ENCODE results near the gene WDR70. TPM values are rescaled to one million over a fixed set of nuclear protein-coding genes. Genes with fewer than 3 reads are reported as not detected.
"Not testable (repeated sequence)": the region's sequence is repeated elsewhere in the genome, so short reads cannot be mapped to it uniquely, and the experiment has no call there.

Gene WDR70
- total RNA-seq, 1 experiment from 2014 or later: 40.2 TPM

GRCh38 chr5:37370550-37370863, 8.6 kb upstream of the WDR70 start:
- no peak for DNase-seq
- TF ChIP-seq CTCF (IDR thresholded peaks at IDR 0.05; ENCODE audit: insufficient read depth in 1 of 2, low read depth in 1 of 2, low read length in 1 of 2, severe bottlenecking in 1 of 2, unreplicated experiment in 1 of 2): no peak
- ChIA-PET POLR2A (interaction anchor here (0.5 to 1.6 kb wide), 5 partner anchors 9 to 287 kb away, joined by 3 to 14 read pairs (median 4); partner anchors contain the start of genes CPLANE1 and WDR70), CTCF (interaction anchor here (0.6 to 1.3 kb wide), 4 partner anchors 9 to 582 kb away, joined by 3 to 12 read pairs (median 6); partner anchors contain the start of gene WDR70)
- Histone ChIP-seq H3K36me3 (ENCODE audit: control insufficient read depth, insufficient read depth, low read length) (no peaks in the 10 kb centered on the region), H3K27me3 (replicated peaks; ENCODE audit: control insufficient read depth, insufficient read depth, low read length) (no peaks in the 10 kb centered on the region), H3K9me3 (no peaks in the 10 kb centered on the region), H3K4me3 (ENCODE audit: low read depth, low read length) (peak overlapping the region; percentile 90), H3K4me1 (peaks cover 8% of the 10 kb centered on the region)
- Mint-ChIP-seq H3K27ac (ENCODE audit: unreplicated experiment) (peak overlapping the region; percentile 97), H3K36me3 (ENCODE audit: insufficient read depth, unreplicated experiment) (peaks cover 28% of the 10 kb centered on the region), H3K9me3 (ENCODE audit: unreplicated experiment) (no peaks in the 10 kb centered on the region), H3K4me3 (ENCODE audit: unreplicated experiment) (peak overlapping the region; percentile 92), H3K4me1 (ENCODE audit: low read depth, unreplicated experiment) (peaks cover 17% of the 10 kb centered on the region), H3K27me3 (ENCODE audit: insufficient read depth, unreplicated experiment) (no peaks in the 10 kb centered on the region)
- no TSS peak for BruUV-seq (replicated peaks)
- intact Hi-C loops (cut with micrococcal nuclease; ENCODE audit: unreplicated experiment): no loop called here

GRCh38 chr5:37370864-37371726, 8.0 kb upstream of the WDR70 start, which contains the start of gene NUP155:
Gene NUP155 (minus strand): TSS chr5:37371106. CDS start chr5:37370977, 129 bp downstream.
- peak within 1 kb of the TSS; percentile 92 for H3K4me3 Mint-ChIP-seq (ENCODE audit: unreplicated experiment)
- POLR2A ChIA-PET: interaction anchor here (0.6 to 1.6 kb wide), 6 partner anchors 8 to 754 kb away, joined by 3 to 14 read pairs (median 6); partner anchors contain the start of genes CPLANE1 and WDR70
- BruUV-seq (replicated peaks): no TSS peak
- H3K27me3 ChIP-seq (replicated peaks; ENCODE audit: control insufficient read depth, insufficient read depth, low read length): no peaks in the 10 kb centered on the region
- no peaks in the 10 kb centered on the region for H3K9me3 ChIP-seq
- no peaks in the 10 kb centered on the region for H3K9me3 Mint-ChIP-seq (ENCODE audit: unreplicated experiment)
- intact Hi-C loops (cut with micrococcal nuclease; ENCODE audit: unreplicated experiment): loop anchor here (1.0 kb wide), 1 partner anchor 8 kb away; the partner anchor contains the start of gene WDR70
- peak; percentile 90 to 95 for DNase-seq
- peak within 1 kb of the TSS; percentile 90 for H3K4me3 ChIP-seq (ENCODE audit: low read depth, low read length)
- CTCF ChIA-PET: interaction anchor here (0.6 to 1.3 kb wide), 4 partner anchors 8 to 581 kb away, joined by 3 to 12 read pairs (median 6); partner anchors contain the start of gene WDR70
- H3K27me3 Mint-ChIP-seq (ENCODE audit: insufficient read depth, unreplicated experiment): no peaks in the 10 kb centered on the region
- no peaks in the 10 kb centered on the region for H3K36me3 ChIP-seq (ENCODE audit: control insufficient read depth, insufficient read depth, low read length)
- H3K27ac Mint-ChIP-seq (ENCODE audit: unreplicated experiment): peak within 1 kb of the TSS; percentile 97
- H3K4me1 ChIP-seq: peaks cover 8% of the 10 kb centered on the region
- peaks cover 17% of the 10 kb centered on the region for H3K4me1 Mint-ChIP-seq (ENCODE audit: low read depth, unreplicated experiment)
- peaks cover 23% of the 10 kb centered on the region for H3K36me3 Mint-ChIP-seq (ENCODE audit: insufficient read depth, unreplicated experiment)
- TF ChIP-seq CTCF (IDR thresholded peaks at IDR 0.05; ENCODE audit: insufficient read depth in 1 of 2, low read depth in 1 of 2, low read length in 1 of 2, severe bottlenecking in 1 of 2, unreplicated experiment in 1 of 2): no peak

DNA sequence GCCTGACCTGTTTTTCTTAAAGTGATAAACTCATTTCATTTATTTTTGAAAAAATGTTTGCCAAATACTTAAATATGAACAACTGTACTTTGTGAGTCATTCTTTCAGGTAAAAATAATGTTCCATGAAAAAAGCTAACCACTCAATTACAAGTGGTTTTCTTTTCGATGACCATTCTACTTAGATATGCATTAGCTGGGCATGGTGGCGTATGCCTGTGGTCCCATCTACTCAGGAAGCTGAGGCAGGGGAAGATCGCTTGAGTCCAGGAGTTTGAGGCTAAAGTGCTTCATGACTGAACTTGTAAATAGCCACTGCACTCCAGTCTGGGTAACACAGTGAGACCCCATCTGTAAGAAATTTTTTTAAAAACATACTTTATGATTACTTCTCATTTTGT, 4.0 kb upstream of the WDR70 start:
- no peaks in the 10 kb centered on the region for H3K9me3 Mint-ChIP-seq (ENCODE audit: unreplicated experiment)
- POLR2A ChIA-PET: no interaction called here
- no peak overlapping the region for H3K27ac Mint-ChIP-seq (ENCODE audit: unreplicated experiment)
- intact Hi-C loops (cut with micrococcal nuclease; ENCODE audit: unreplicated experiment): no loop called here
- no peak overlapping the region for H3K4me3 Mint-ChIP-seq (ENCODE audit: unreplicated experiment)
- peaks cover 7% of the 10 kb centered on the region for H3K36me3 Mint-ChIP-seq (ENCODE audit: insufficient read depth, unreplicated experiment)
- Histone ChIP-seq H3K36me3 (ENCODE audit: control insufficient read depth, insufficient read depth, low read length) (no peaks in the 10 kb centered on the region), H3K27me3 (replicated peaks; ENCODE audit: control insufficient read depth, insufficient read depth, low read length) (no peaks in the 10 kb centered on the region), H3K4me1 (no peaks in the 10 kb centered on the region), H3K9me3 (no peaks in the 10 kb centered on the region), H3K4me3 (ENCODE audit: low read depth, low read length) (no peak overlapping the region)
- no TSS peak for BruUV-seq (replicated peaks)
- no peak for TF ChIP-seq CTCF (IDR thresholded peaks at IDR 0.05; ENCODE audit: insufficient read depth in 1 of 2, low read depth in 1 of 2, low read length in 1 of 2, severe bottlenecking in 1 of 2, unreplicated experiment in 1 of 2)
- DNase-seq: no peak
- CTCF ChIA-PET: no interaction called here
- peaks cover 5% of the 10 kb centered on the region for H3K4me1 Mint-ChIP-seq (ENCODE audit: low read depth, unreplicated experiment)
- no peaks in the 10 kb centered on the region for H3K27me3 Mint-ChIP-seq (ENCODE audit: insufficient read depth, unreplicated experiment)

DNA sequence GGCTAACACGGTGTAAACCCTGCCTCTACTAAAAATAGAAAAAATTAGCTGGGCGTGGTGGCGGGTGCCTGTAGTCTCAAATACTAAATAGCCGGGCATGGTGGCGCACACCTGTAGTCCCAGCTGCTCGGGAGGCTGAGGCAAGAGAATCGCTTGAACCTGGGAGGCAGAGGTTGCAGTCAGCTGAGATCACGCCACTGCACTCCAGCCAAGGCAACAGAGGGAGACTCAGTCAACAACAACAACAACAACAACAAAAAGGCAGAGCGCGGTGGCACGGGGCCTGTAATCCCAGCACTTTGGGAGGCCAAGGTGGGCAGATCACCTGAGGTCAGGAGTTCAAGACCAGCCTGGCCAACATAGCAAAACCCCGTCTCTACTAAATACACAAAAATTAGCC, 1.1 kb upstream of the WDR70 start:
- H3K4me1 ChIP-seq; H3K36me3 ChIP-seq (ENCODE audit: control insufficient read depth, insufficient read depth, low read length); H3K27me3 Mint-ChIP-seq (ENCODE audit: insufficient read depth, unreplicated experiment); H3K4me3 ChIP-seq (ENCODE audit: low read depth, low read length); H3K27ac Mint-ChIP-seq (ENCODE audit: unreplicated experiment); H3K27me3 ChIP-seq (replicated peaks; ENCODE audit: control insufficient read depth, insufficient read depth, low read length); H3K9me3 Mint-ChIP-seq (ENCODE audit: unreplicated experiment); POLR2A ChIA-PET; DNase-seq; H3K9me3 ChIP-seq; intact Hi-C loops (cut with micrococcal nuclease; ENCODE audit: unreplicated experiment); H3K4me1 Mint-ChIP-seq (ENCODE audit: low read depth, unreplicated experiment); CTCF ChIA-PET: not testable (repeated sequence)
- peaks cover 23% of the 10 kb centered on the region for H3K36me3 Mint-ChIP-seq (ENCODE audit: insufficient read depth, unreplicated experiment)
- BruUV-seq (replicated peaks): TSS peak; percentile 21
- H3K4me3 Mint-ChIP-seq (ENCODE audit: unreplicated experiment): peak overlapping the region; percentile 94
